Activated naive CD8-positive, alpha-beta T cell treated with anti-CD3 and anti-CD28 coated beads, Interleukin-2, amount 50 U/mL, for 16 hours (primary cell): ENCODE data around the gene DBF4B.

Experiments
- DNase-seq: peaks from one replicate; pipeline ENCODE4 v3.0.0-alpha.2; 2020; ENCODE audit warnings: low read depth, low spot score

Gene DBF4B

GRCh38 chr17:44776628-44777393, 68.3 kb downstream of the DBF4B start:
- no peak for DNase-seq

- no peak for DNase-seq
These were observed 69.2 kb downstream of the DBF4B start for GRCh38 chr17:44777394-44778348.

- DNase-seq = no peak
These were observed 70.3 kb downstream of the DBF4B start for GRCh38 chr17:44778656-44779210.

GRCh38 chr17:44779211-44780025, 71.0 kb downstream of the DBF4B start:
- peak; percentile 62 for DNase-seq

- DNase-seq = no peak
These were observed 71.7 kb downstream of the DBF4B start for GRCh38 chr17:44780161-44780560.

- DNase-seq = no peak
These were observed 72.5 kb downstream of the DBF4B start for GRCh38 chr17:44780845-44781480.

- DNase-seq = no peak
These were observed 73.3 kb downstream of the DBF4B start for GRCh38 chr17:44781551-44782325.

- DNase-seq = no peak
These were observed 73.9 kb downstream of the DBF4B start for GRCh38 chr17:44782326-44782850.

- DNase-seq = no peak
These were observed 77.5 kb downstream of the DBF4B start for GRCh38 chr17:44785921-44786320.

GRCh38 chr17:44786551-44787081, 78.2 kb downstream of the DBF4B start:
- no peak for DNase-seq

- no peak for DNase-seq
These were observed 78.9 kb downstream of the DBF4B start for GRCh38 chr17:44787271-44787940.

- no peak for DNase-seq
These were observed 79.7 kb downstream of the DBF4B start for GRCh38 chr17:44788139-44788538.

- no peak for DNase-seq
These were observed 83.8 kb downstream of the DBF4B start for GRCh38 chr17:44792276-44792675.

GRCh38 chr17:44793885-44794842, 85.7 kb downstream of the DBF4B start:
- DNase-seq = no peak

- DNase-seq = no peak
These were observed 86.5 kb downstream of the DBF4B start for GRCh38 chr17:44794851-44795413.

GRCh38 chr17:44795421-44795820, 87.0 kb downstream of the DBF4B start:
- no peak for DNase-seq

GRCh38 chr17:44795928-44796327, 87.5 kb downstream of the DBF4B start:
- no peak for DNase-seq

GRCh38 chr17:44796731-44797130, 88.3 kb downstream of the DBF4B start:
- no peak for DNase-seq
